ENCODE results near the gene STK10. TPM values are rescaled to one million over a fixed set of nuclear protein-coding genes. Genes with fewer than 3 reads are reported as not detected.

STK10 gene
- total RNA-seq, 1 donor from 2014 or later = 60.2 TPM

- H3K4me3 Mint-ChIP-seq (ENCODE audit: unreplicated experiment) = no peak overlapping the region
- Histone ChIP-seq H3K36me3 (ENCODE audit: insufficient read depth, low read length) (peaks cover 11% of the 10 kb centered on the region), H4K20me1 (ENCODE audit: insufficient read depth, low read length) (peaks cover 19% of the 10 kb centered on the region), H3K4me3 (ENCODE audit: insufficient read depth, low read depth, low read length) (no peak overlapping the region), H3K27me3 (ENCODE audit: insufficient read depth, low read length) (no peaks in the 10 kb centered on the region), H3K79me2 (ENCODE audit: insufficient read depth, low read length) (peaks cover 3% of the 10 kb centered on the region), H3K4me1 (ENCODE audit: insufficient read depth, low read length) (peaks cover 5% of the 10 kb centered on the region), H3K4me2 (ENCODE audit: low read length) (no peak overlapping the region), H3K27ac (ENCODE audit: low read depth, low read length) (no peak overlapping the region), H2AFZ (ENCODE audit: low read depth, low read length) (no peak overlapping the region), H3K9me3 (ENCODE audit: insufficient read depth, low read depth, low read length) (no peaks in the 10 kb centered on the region), H3K9ac (ENCODE audit: low read length) (no peak overlapping the region)
- H3K27ac Mint-ChIP-seq (ENCODE audit: unreplicated experiment) = no peak overlapping the region
- H3K36me3 Mint-ChIP-seq (ENCODE audit: low read depth, unreplicated experiment) = peaks cover 18% of the 10 kb centered on the region
- H3K4me1 Mint-ChIP-seq (ENCODE audit: low read depth, unreplicated experiment) = peaks cover 11% of the 10 kb centered on the region
- no peaks in the 10 kb centered on the region for H3K27me3 Mint-ChIP-seq (ENCODE audit: low read depth, unreplicated experiment)
- FAIRE-seq (no peak), DNase-seq (ENCODE audit: low read depth) (no peak)
- TF ChIP-seq EZH2 (IDR thresholded peaks at IDR 0.05; ENCODE audit: insufficient read depth, low read length) (no peak), CTCF (IDR thresholded peaks at IDR 0.05; ENCODE audit: insufficient read depth, low read depth, low read length) (no peak)
- no peaks in the 10 kb centered on the region for H3K9me3 Mint-ChIP-seq (ENCODE audit: unreplicated experiment)
These were observed 90.7 kb downstream of the STK10 start for GRCh38 chr5:172097356-172097755.

DNA sequence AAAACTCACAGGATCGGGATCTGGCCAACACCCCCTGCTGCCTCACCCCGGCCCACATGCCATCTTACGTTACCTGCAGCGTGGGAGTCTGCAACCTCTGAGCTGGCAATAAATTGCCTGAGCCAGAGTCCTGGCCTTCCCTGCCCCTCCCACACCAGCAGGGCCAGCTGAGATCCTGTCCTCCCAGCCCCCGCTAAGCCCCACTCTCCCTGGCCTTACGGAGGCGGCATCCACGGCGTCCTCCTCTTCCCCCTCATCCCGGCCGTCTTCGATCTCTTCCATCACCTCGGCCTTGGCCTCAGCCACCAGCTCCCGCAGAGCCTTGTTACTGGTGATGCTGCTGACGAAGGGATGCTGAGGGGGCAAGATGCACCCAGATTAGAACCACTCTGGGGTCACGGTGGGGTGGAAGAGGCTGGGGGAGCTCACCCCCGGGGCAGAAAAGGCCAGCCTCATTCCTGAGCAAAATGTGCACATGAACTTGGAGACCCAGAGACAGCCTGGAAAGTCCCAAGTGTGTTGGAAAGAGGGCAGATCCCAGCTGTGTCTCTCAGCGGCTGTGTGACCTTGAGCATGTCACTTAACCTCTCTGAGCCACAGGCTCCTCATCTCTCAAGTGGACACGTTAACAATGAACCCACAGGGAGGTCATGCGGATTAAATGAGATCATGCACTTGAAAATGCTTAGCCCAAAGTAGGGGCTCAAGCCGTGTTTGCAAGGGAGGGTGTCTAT, 91.7 kb downstream of the STK10 start:
- Mint-ChIP-seq H3K4me3 (ENCODE audit: unreplicated experiment) (no peak overlapping the region), H3K36me3 (ENCODE audit: low read depth, unreplicated experiment) (peaks cover 15% of the 10 kb centered on the region), H3K27ac (ENCODE audit: unreplicated experiment) (no peak overlapping the region), H3K27me3 (ENCODE audit: low read depth, unreplicated experiment) (no peaks in the 10 kb centered on the region), H3K9me3 (ENCODE audit: unreplicated experiment) (no peaks in the 10 kb centered on the region), H3K4me1 (ENCODE audit: low read depth, unreplicated experiment) (peaks cover 2% of the 10 kb centered on the region)
- Histone ChIP-seq H2AFZ (ENCODE audit: low read depth, low read length) (no peak overlapping the region), H3K27me3 (ENCODE audit: insufficient read depth, low read length) (no peaks in the 10 kb centered on the region), H3K4me1 (ENCODE audit: insufficient read depth, low read length) (no peaks in the 10 kb centered on the region), H3K9ac (ENCODE audit: low read length) (no peak overlapping the region), H3K27ac (ENCODE audit: low read depth, low read length) (peak overlapping the region; percentile 17), H3K4me2 (ENCODE audit: low read length) (no peak overlapping the region), H4K20me1 (ENCODE audit: insufficient read depth, low read length) (peaks cover 19% of the 10 kb centered on the region), H3K9me3 (ENCODE audit: insufficient read depth, low read depth, low read length) (no peaks in the 10 kb centered on the region), H3K36me3 (ENCODE audit: insufficient read depth, low read length) (peaks cover 8% of the 10 kb centered on the region), H3K4me3 (ENCODE audit: insufficient read depth, low read depth, low read length) (no peak overlapping the region), H3K79me2 (ENCODE audit: insufficient read depth, low read length) (peaks cover 3% of the 10 kb centered on the region)
- TF ChIP-seq CTCF (IDR thresholded peaks at IDR 0.05; ENCODE audit: insufficient read depth, low read depth, low read length) (no peak), EZH2 (IDR thresholded peaks at IDR 0.05; ENCODE audit: insufficient read depth, low read length) (no peak)
- FAIRE-seq (no peak), DNase-seq (ENCODE audit: low read depth) (no peak)
